CD1c-positive myeloid dendritic cell (primary cell): ENCODE measurements around the gene AQP6.
A peak's percentile ranks its signal among the peaks of the same experiment; 100 is the strongest.

Experiments used
- DNase-seq: peaks from one replicate; pipeline ENCODE4 v3.0.0-alpha.2; 2016; ENCODE audit errors: extremely low spot score

The AQP6 gene

DNA sequence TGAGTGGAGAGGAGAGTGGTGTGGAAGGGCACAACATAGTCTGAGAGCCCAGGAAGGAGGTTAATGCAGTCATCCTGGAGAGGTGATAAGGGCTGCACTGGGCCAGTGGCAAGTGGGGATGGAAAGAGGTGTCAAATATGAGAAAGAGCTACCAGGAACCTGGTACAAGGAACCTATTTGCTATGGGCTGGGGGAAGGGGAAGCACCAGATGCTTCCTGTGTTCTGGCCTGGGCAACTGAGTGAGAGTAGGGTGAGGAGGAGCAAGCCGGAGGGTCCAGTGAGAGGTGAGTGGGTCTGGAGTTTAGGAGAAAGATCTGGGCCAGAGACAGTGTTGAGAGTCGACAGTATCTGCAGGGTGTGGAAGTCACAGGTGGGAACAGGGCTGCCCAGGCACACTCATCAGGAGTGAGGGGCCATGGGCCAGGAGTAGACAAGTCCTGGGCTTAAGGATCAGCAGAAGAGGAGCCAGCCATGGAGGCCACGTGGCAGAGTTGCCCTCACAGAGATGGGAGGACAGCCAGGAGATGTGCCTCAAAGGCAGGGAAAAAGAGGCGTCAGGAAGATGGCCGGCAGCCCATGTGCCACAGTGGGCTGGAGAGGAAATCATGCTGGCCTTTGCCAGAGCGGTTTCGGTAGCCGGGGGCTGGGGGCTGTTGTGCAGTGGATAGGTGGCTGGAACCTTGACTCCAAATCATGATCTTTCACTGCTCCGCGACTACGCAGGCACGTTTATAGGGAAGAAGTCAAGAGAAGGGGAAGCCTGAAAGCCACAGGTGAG is 2.9 kb upstream of the AQP6 start:
- no peak for DNase-seq

DNA sequence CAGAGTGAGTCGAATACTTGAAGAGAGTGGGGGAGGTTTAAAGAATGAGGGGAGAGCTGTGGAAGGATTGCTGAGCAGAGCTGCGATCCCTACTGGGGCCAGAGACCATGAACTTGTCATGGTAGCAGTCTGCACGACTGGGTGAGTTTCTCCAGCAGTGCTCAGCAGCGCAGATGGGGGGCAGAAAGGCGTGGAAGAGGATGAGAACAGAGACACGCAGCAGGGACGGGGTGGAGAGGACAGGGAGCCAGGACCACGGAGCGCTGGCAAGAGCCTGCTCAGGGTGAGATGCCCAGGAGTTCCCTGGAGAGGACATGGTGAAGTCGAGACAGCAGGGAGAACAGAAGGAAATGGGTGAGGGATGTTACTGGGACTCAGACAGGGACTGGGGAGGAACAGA is 2.1 kb upstream of the AQP6 start:
- DNase-seq, result no peak

- DNase-seq, result no peak
Observed at GRCh38 chr12:49971141-49971540, 1.6 kb upstream of the AQP6 start.

DNA sequence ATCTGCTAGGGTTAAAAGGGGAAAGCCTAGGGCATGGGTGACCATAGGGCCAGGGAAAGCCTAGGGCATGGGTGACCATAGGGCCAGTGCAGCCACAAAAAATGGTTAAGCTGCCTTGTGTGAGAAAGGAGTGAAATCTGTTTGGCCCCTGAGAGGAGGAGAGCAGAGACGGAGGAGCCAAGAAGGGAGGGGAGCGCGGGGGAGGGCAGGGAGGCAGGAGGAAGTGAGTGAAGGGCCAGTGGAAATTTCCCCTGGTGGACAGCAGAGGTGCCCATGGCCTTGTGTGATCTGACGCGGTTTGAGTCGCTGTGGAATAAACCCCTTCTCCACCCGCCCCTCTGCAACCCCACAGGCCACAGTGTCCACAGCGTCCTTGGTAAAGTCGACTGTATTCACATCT is 618 bp upstream of the AQP6 start:
- DNase-seq, result no peak

DNA sequence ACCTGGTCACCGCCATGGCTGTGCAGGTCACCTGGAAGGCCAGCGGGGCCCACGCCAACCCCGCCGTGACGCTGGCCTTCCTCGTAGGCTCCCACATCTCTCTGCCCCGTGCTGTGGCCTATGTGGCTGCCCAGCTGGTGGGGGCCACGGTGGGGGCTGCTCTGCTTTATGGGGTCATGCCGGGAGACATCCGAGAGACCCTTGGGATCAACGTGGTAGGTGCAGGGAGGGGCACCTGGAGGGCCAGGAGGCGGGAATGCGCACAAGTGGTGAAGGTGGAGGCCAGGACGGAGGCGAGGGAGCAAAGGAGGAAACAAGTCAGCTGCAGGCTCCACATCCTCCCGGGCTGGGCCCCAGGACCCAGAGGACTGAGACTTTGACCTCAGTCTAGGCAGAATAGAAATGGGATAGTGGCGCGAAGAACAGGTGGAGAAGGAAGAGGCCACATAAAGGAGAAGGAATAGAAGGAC is 649 bp downstream of the AQP6 start:
- DNase-seq, result no peak

DNA sequence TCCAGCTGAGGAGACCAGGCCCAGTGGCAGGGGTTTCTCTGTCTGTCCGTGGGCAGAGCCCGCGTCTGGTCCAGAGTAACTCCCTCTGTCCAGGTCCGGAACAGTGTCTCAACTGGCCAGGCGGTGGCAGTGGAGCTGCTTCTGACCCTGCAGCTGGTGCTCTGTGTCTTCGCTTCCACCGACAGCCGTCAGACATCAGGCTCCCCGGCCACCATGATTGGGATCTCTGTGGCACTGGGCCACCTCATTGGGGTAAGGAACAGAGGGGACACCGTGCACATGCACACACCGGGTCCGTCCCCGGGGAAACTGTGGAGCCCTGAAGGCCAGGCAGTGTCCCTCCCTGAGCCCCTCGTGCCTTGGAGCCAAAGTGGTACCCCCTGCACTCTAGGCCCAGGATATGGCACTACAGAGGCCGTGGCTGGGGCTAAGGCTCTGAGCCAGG is 1.5 kb downstream of the AQP6 start:
- DNase-seq, result peak; percentile 40

- peak; percentile 61 for DNase-seq
Observed at GRCh38 chr12:49974677-49975317, 2.0 kb downstream of the AQP6 start.

DNA sequence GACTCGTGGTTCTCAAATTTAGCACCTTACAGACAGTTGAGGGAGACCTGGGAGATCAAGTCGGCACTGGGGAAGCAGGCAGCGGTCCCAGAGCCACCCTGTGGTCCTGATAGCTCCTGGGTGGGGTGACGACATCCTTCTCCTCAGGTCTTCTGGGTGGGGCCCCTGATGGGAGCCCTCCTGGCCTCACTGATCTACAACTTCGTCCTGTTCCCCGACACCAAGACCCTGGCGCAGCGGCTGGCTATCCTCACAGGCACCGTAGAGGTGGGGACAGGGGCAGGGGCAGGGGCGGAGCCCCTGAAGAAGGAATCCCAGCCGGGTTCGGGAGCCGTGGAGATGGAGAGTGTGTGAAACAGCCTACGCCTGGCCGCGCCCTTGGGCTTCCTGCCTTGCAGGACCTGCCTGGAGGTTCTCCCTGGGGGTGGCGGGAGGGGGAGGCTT is 2.6 kb downstream of the AQP6 start:
- no peak for DNase-seq

GRCh38 chr12:49976557-49976956 is 3.8 kb downstream of the AQP6 start:
- peak; percentile 55 for DNase-seq

DNA sequence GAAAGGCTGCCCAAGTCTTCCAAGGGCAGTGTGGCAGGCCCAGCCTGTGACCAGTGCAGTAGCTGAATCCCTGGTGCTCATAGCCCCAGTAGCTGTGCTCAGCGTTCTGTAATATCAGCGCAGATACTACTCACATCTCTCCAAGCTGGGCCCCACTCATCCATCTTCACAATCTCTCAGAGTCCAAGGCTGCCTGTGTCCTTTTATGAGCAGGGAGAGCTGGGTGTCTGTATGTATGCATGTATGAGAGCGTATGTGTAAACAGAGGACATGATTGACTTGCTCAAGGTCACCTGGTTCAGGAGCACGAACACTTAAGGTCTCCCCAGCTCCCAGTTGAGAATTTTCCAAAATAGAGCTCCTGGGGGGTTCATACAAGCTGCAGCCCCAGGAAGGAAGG is 5.4 kb downstream of the AQP6 start:
- no peak for DNase-seq

DNA sequence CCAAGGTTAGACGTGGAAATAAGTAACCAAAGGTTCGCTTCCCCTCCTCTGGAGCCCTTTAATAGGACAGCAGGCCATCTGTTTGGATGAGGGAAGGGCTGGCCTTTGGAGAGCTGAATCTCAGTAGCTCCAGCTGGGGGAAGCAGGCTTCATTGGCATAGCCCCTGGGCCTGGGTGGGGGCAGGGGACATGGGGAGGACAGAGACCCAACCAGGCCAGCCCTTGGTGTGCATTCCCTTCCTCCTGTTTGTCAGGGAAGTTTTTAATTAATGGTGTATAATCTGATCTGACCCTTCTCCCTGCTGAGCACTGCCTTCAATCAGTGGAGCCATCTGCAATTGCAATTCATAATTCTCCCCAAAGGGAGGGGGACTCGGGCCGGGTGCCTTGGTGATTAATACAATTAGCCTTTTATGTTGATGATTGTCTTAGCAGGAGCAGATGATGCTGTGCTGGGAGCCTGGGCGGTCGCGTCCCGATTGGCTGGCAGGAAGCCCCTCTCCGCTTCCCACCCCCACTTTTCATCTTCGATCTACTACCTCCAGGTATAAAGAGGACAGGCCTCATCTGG is 6.4 kb downstream of the AQP6 start:
- DNase-seq, result no peak

GRCh38 chr12:49979791-49980190 is 7.0 kb downstream of the AQP6 start:
- no peak for DNase-seq

DNA sequence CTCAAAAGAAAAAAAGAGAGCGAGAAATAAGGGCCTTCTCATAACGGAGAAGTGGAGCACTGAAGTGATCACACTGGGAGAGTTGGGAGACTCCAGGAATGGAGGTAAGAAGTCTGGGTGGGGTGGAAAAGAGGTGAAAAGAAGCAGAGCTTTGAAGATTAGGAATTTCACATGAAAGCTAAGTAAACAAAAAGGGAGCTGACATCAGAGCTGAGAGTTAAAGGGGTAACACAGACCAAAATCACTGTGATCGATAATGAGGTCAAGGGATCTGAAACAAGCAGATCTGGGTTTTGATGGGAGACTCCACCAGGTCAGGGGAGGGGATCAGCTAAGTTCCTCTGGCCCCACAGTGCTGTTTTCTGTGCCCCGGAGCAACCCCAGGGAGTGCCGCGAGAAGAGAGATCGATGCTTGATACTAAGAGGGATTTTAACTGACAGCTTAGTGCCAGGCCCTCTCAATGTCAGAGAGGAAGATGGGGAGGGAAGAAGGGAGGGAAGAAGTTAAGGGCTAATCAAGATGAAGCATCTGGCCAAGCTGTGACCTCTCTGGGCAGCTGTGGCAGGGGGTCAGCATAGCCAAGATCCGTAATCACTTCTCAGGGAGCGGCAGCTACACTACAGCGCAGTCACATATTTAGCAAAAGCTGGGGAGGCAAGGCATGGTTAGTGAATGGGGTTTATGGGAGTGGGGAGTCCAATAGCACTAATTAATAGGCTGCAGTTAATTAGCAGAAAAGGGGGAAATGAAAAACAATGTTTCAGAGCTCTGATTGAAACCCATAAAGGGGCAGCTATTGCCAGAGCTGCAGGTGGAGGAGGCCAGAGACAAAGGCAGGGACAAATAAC is 8.0 kb downstream of the AQP6 start:
- no peak for DNase-seq

DNA sequence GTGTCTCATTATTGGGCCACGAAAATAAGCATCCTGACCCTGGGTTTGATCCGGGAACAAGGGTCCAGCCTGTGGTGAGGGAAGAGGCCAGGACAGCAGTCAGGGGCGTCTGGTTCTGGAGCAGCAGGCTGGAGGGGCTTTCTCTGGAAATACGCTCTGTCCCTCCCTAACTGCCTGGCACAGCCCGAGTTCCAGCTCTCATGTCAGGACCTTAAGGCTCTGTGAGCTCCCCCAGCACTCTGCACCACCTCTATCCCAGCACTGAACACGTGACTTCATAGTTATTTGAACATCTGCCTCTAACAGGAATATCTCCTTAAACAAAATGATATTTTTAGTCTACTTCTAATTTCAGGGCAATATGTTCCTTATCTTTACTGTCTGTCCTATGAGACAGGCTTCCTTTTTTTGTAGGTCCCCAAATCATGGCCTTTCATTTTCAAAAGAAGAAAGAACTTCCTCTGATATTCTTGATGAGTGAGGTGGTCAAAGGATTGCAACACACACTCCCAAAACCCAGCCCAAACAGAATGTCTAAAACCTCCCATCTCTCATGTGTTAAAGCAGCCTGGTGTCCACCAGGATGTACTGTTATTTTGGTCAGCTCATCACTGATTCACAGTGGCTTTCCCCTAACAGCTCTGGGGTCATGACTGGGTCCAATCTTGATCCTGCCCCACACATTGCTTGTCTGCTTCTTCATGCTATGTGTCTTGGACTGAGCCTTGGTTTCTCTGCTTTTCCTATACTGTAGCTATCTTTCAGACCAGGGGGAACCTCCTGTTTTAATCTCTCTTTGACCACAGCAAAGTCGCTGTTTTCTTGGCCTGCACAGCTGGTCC is 9.7 kb downstream of the AQP6 start:
- DNase-seq, result peak; percentile 80

GRCh38 chr12:49983892-49984291 is 11.1 kb downstream of the AQP6 start:
- DNase-seq, result peak; percentile 58

GRCh38 chr12:49984476-49985359 is 12.0 kb downstream of the AQP6 start:
- DNase-seq, result no peak

GRCh38 chr12:49985981-49986380 is 13.2 kb downstream of the AQP6 start:
- DNase-seq, result no peak

- peak; percentile 64 for DNase-seq
Observed at GRCh38 chr12:49986476-49986875, 13.7 kb downstream of the AQP6 start.

GRCh38 chr12:49987625-49988303 is 15.0 kb downstream of the AQP6 start:
- DNase-seq, result peak; percentile 88
